ENCODE data around the gene RNU6-1.

The RNU6-1 gene

GRCh38 chr15:67790610-67791319 lies 49.1 kb downstream of the RNU6-1 start:
- H3K4me3 ChIP-seq (replicated peaks; ENCODE audit: low read depth, low read length), result no peak overlapping the region
- TF ChIP-seq CTCF (IDR thresholded peaks at IDR 0.05; ENCODE audit: low read length, missing control alignments), result no peak
- no peak for DNase-seq (ENCODE audit: low read depth)
